ENCODE measurements around the gene SERINC3. TPM values are rescaled to one million over a fixed set of nuclear protein-coding genes. Genes with fewer than 3 reads are reported as not detected.

SERINC3 gene
- total and polyA plus RNA-seq, 2 experiments from 2014 or later = 18.1 to 33.0 TPM

GRCh38 chr20:44449864-44450263 is 72.0 kb downstream of the SERINC3 start:
- no peak overlapping the region for H3K4me3 Mint-ChIP-seq
- no peaks in the 10 kb centered on the region for H3K36me3 ChIP-seq (ENCODE audit: insufficient read depth)
- no peak for DNase-seq (ENCODE audit: low spot score)
- no peaks in the 10 kb centered on the region for H4K20me1 ChIP-seq (replicated peaks; ENCODE audit: insufficient read depth)
- peaks cover 2% of the 10 kb centered on the region for H3K27me3 Mint-ChIP-seq (ENCODE audit: insufficient read depth, low read depth, poor library complexity)
- H3F3A ChIP-seq (replicated peaks; ENCODE audit: low read depth) = no peaks in the 10 kb centered on the region
- H3K4me1 Mint-ChIP-seq = no peaks in the 10 kb centered on the region
- no peaks in the 10 kb centered on the region; the same call in 2 of the 3 replicates for H3K9me3 Mint-ChIP-seq
- no peak for ATAC-seq
- H3K4me2 ChIP-seq = no peak overlapping the region
- H3K4me3 ChIP-seq = no peak overlapping the region
- no peak overlapping the region for H2AFZ ChIP-seq
- no peaks in the 10 kb centered on the region for H3K36me3 Mint-ChIP-seq (ENCODE audit: low read depth)
- H3K27me3 ChIP-seq (ENCODE audit: insufficient read depth) = no peaks in the 10 kb centered on the region
- no peaks in the 10 kb centered on the region for H3K79me2 ChIP-seq (replicated peaks; ENCODE audit: insufficient read depth)
- no peaks in the 10 kb centered on the region for H3K4me1 ChIP-seq (ENCODE audit: insufficient read depth)
- no peak for TF ChIP-seq JUNB (IDR thresholded peaks at IDR 0.05; ENCODE audit: unreplicated experiment)
- no peak for TF ChIP-seq POLR2AphosphoS5 (IDR thresholded peaks at IDR 0.05; ENCODE audit: low read depth)
- TF ChIP-seq EZH2phosphoT487 (IDR thresholded peaks at IDR 0.05; ENCODE audit: unreplicated experiment) = no peak
- TF ChIP-seq ZNF462 (CRISPR knock-in tag; IDR thresholded peaks at IDR 0.05) = no peak
- TF ChIP-seq REST (IDR thresholded peaks at IDR 0.05; ENCODE audit: unreplicated experiment) = no peak
- TF ChIP-seq ZNF114 (CRISPR knock-in tag; IDR thresholded peaks at IDR 0.05) = no peak
- TF ChIP-seq CREB1 (CRISPR knock-in tag; IDR thresholded peaks at IDR 0.05; ENCODE audit: low read depth) = no peak
- TF ChIP-seq, protein P1, sequence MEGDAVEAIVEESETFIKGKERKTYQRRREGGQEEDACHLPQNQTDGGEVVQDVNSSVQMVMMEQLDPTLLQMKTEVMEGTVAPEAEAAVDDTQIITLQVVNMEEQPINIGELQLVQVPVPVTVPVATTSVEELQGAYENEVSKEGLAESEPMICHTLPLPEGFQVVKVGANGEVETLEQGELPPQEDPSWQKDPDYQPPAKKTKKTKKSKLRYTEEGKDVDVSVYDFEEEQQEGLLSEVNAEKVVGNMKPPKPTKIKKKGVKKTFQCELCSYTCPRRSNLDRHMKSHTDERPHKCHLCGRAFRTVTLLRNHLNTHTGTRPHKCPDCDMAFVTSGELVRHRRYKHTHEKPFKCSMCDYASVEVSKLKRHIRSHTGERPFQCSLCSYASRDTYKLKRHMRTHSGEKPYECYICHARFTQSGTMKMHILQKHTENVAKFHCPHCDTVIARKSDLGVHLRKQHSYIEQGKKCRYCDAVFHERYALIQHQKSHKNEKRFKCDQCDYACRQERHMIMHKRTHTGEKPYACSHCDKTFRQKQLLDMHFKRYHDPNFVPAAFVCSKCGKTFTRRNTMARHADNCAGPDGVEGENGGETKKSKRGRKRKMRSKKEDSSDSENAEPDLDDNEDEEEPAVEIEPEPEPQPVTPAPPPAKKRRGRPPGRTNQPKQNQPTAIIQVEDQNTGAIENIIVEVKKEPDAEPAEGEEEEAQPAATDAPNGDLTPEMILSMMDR (conservative IDR thresholded peaks at IDR 0.05; ENCODE audit: low read depth in 2 of 2) = no peak
- TF ChIP-seq, protein P2, sequence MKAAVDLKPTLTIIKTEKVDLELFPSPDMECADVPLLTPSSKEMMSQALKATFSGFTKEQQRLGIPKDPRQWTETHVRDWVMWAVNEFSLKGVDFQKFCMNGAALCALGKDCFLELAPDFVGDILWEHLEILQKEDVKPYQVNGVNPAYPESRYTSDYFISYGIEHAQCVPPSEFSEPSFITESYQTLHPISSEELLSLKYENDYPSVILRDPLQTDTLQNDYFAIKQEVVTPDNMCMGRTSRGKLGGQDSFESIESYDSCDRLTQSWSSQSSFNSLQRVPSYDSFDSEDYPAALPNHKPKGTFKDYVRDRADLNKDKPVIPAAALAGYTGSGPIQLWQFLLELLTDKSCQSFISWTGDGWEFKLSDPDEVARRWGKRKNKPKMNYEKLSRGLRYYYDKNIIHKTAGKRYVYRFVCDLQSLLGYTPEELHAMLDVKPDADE (IDR thresholded peaks at IDR 0.05) = no peak
- no peak for TF ChIP-seq ZNF331 (CRISPR knock-in tag; IDR thresholded peaks at IDR 0.05; ENCODE audit: low read depth)
- TF ChIP-seq EZH2 (IDR thresholded peaks at IDR 0.05; ENCODE audit: low read depth, unreplicated experiment) = no peak
- TF ChIP-seq STAT1 (IDR thresholded peaks at IDR 0.05; ENCODE audit: unreplicated experiment) = no peak
- TF ChIP-seq NANOG (IDR thresholded peaks at IDR 0.05; ENCODE audit: borderline replicate concordance) = no peak
- no peaks in the 10 kb centered on the region for H3K9me2 ChIP-seq (ENCODE audit: insufficient read depth)
- H3K27ac ChIP-seq (ENCODE audit: low read depth) = no peak overlapping the region
- H3K27ac Mint-ChIP-seq = no peak overlapping the region

All from GM23338 (cell line).